CD4-positive, CD25-positive, alpha-beta regulatory T cell (primary cell): Measurements from ENCODE around the gene ATAD3A. TPM values are rescaled to one million over a fixed set of nuclear protein-coding genes. Genes with fewer than 3 reads are reported as not detected.

ENCODE experiments used
- ATAC-seq, 2 donors: fragments of 150-1000 bp; cut with Tn5 transposase; one replicate each; pipeline ENCODE4 v1.10.0; 2021; ENCODE audit warnings: low read depth in 2 of 2, moderate number of reproducible peaks in 2 of 2, moderate library complexity in 1 of 2
- DNase-seq, 3 donors: peaks; one replicate each; pipeline versions ENCODE4 v3.0.0 to v3.0.0-alpha.2; 2012 to 2022; ENCODE audit warnings: mixed read lengths in 1 of 3
- H3K27ac ChIP-seq: one replicate; pipeline ENCODE4 v1.7.0; 2013; ENCODE audit warnings: mild to moderate bottlenecking, low read length; ENCODE audit not compliant: insufficient read depth, poor library complexity, severe bottlenecking
- H3K27me3 ChIP-seq: one replicate; pipeline ENCODE4 v1.7.0; 2013; ENCODE audit warnings: low read length; ENCODE audit not compliant: control insufficient read depth, insufficient read depth
- H3K36me3 ChIP-seq: one replicate; pipeline ENCODE4 v1.7.0; 2013; ENCODE audit warnings: mild to moderate bottlenecking, low read length, moderate library complexity; ENCODE audit not compliant: control insufficient read depth, insufficient read depth
- H3K4me1 ChIP-seq: 2 replicates; pipeline ENCODE4 v1.7.0; 2013; ENCODE audit warnings: mild to moderate bottlenecking, low read length; ENCODE audit not compliant: insufficient read depth, control insufficient read depth, poor library complexity, severe bottlenecking
- H3K4me3 ChIP-seq: one replicate; pipeline ENCODE4 v1.7.0; 2013; ENCODE audit warnings: low read depth, mild to moderate bottlenecking, low read length, moderate library complexity
- H3K9me3 ChIP-seq, 2 experiments: 1 replicate in 1 of 2; 2 replicates in 1 of 2; pipeline ENCODE4 v1.7.0; 2013; ENCODE audit warnings: low read length in 2 of 2, mild to moderate bottlenecking in 1 of 2, moderate library complexity in 1 of 2; ENCODE audit not compliant: control insufficient read depth in 2 of 2
- H3K27ac Mint-ChIP-seq, 3 donors: one replicate each; pipeline ENCODE4 v1.8.0; 2020 to 2022; ENCODE audit warnings: mild to moderate bottlenecking in 3 of 3, mixed read lengths in 3 of 3, moderate library complexity in 2 of 3
- H3K27me3 Mint-ChIP-seq: one replicate; pipeline ENCODE4 v1.8.0; 2022; ENCODE audit warnings: mild to moderate bottlenecking, mixed read lengths
- H3K36me3 Mint-ChIP-seq: one replicate; pipeline ENCODE4 v1.8.0; 2020; ENCODE audit warnings: mixed read lengths
- H3K4me1 Mint-ChIP-seq, 4 donors: one replicate each; pipeline ENCODE4 v1.8.0; 2020 to 2022; ENCODE audit warnings: mixed read lengths in 4 of 4, mild to moderate bottlenecking in 1 of 4
- H3K4me3 Mint-ChIP-seq, 4 donors: one replicate each; pipeline ENCODE4 v1.8.0; 2020 to 2022; ENCODE audit warnings: mild to moderate bottlenecking in 4 of 4, mixed read lengths in 4 of 4, moderate library complexity in 3 of 4
- H3K9me3 Mint-ChIP-seq, 7 donors: one replicate each; pipeline ENCODE4 v1.8.0; 2020 to 2022; ENCODE audit warnings: mixed read lengths in 7 of 7, mild to moderate bottlenecking in 3 of 7, moderate library complexity in 2 of 7
- polyA plus RNA-seq, 4 donors: library from polyadenylated mRNA; unstranded; fragments of 300-500 nt; fragmentation: Illumina TruSeq; gene quantifications; one replicate each; pipeline ENCODE4 v1.2.3, GENCODE V29; 2021
- total RNA-seq: library from RNA; stranded (reverse); gene quantifications from one replicate; pipeline ENCODE4 v1.2.3, GENCODE V29; 2022

Gene ATAD3A
- total and polyA plus RNA-seq, 5 donors from 2014 or later: 6.2 to 20.0 (median 7.5) TPM

GRCh38 chr1:1563688-1564087 lies 51.7 kb downstream of the ATAD3A start:
- no peak for DNase-seq
- Histone ChIP-seq H3K4me1 (peaks cover 10% of the 10 kb centered on the region), H3K4me3 (no peak overlapping the region), H3K36me3 (peaks cover 51% of the 10 kb centered on the region), H3K9me3 (no peaks in the 10 kb centered on the region), H3K27ac (no peak overlapping the region), H3K27me3 (no peaks in the 10 kb centered on the region)
- Mint-ChIP-seq H3K4me3 (no peak overlapping the region), H3K9me3 (no peaks in the 10 kb centered on the region), H3K27ac (peak overlapping the region in 1 of 3 donors; percentile 63), H3K27me3 (no peaks in the 10 kb centered on the region), H3K4me1 (peaks cover 4 to 41% (median 22%) of the 10 kb centered on the region in 4 donors), H3K36me3 (peaks cover 27% of the 10 kb centered on the region)
- ATAC-seq: no peak

GRCh38 chr1:1564268-1564667 lies 52.3 kb downstream of the ATAD3A start:
- no peaks in the 10 kb centered on the region for H3K27me3 Mint-ChIP-seq
- peaks cover 4 to 39% (median 22%) of the 10 kb centered on the region in 4 donors for H3K4me1 Mint-ChIP-seq
- H3K4me3 Mint-ChIP-seq: no peak overlapping the region
- H3K36me3 Mint-ChIP-seq: peaks cover 27% of the 10 kb centered on the region
- DNase-seq: no peak
- no peak overlapping the region for H3K4me3 ChIP-seq
- no peak overlapping the region for H3K27ac Mint-ChIP-seq
- H3K4me1 ChIP-seq: peaks cover 10% of the 10 kb centered on the region
- no peaks in the 10 kb centered on the region for H3K9me3 ChIP-seq
- H3K9me3 Mint-ChIP-seq: no peaks in the 10 kb centered on the region
- H3K36me3 ChIP-seq: peaks cover 53% of the 10 kb centered on the region
- no peak overlapping the region for H3K27ac ChIP-seq
- no peaks in the 10 kb centered on the region for H3K27me3 ChIP-seq
- no peak for ATAC-seq

GRCh38 chr1:1565340-1565739 lies 53.4 kb downstream of the ATAD3A start:
- Histone ChIP-seq H3K4me1 (peaks cover 17% of the 10 kb centered on the region), H3K4me3 (no peak overlapping the region), H3K27ac (no peak overlapping the region), H3K27me3 (no peaks in the 10 kb centered on the region), H3K9me3 (no peaks in the 10 kb centered on the region), H3K36me3 (peaks cover 57% of the 10 kb centered on the region)
- H3K36me3 Mint-ChIP-seq: peaks cover 33% of the 10 kb centered on the region
- DNase-seq (no peak), ATAC-seq (no peak)
- H3K4me1 Mint-ChIP-seq: peaks cover 9 to 50% (median 30%) of the 10 kb centered on the region in 4 donors
- H3K27me3 Mint-ChIP-seq: no peaks in the 10 kb centered on the region
- H3K9me3 Mint-ChIP-seq: no peaks in the 10 kb centered on the region
- H3K4me3 Mint-ChIP-seq: no peak overlapping the region
- no peak overlapping the region for H3K27ac Mint-ChIP-seq

- H3K4me3 ChIP-seq: no peak overlapping the region
- peaks cover 45% of the 10 kb centered on the region for H3K36me3 ChIP-seq
- H3K4me3 Mint-ChIP-seq: peak overlapping the region; percentile 28 to 73 (median 50)
- H3K27ac Mint-ChIP-seq: peak overlapping the region in 1 of 3 donors; percentile 42
- H3K9me3 Mint-ChIP-seq: no peaks in the 10 kb centered on the region
- no peaks in the 10 kb centered on the region for H3K27me3 Mint-ChIP-seq
- H3K36me3 Mint-ChIP-seq: peaks cover 29% of the 10 kb centered on the region
- peaks cover 24% of the 10 kb centered on the region for H3K4me1 ChIP-seq
- no peaks in the 10 kb centered on the region for H3K27me3 ChIP-seq
- H3K4me1 Mint-ChIP-seq: peaks cover 14 to 60% (median 32%) of the 10 kb centered on the region in 4 donors
- no peak overlapping the region for H3K27ac ChIP-seq
- ATAC-seq (no peak), DNase-seq (no peak)
- no peaks in the 10 kb centered on the region for H3K9me3 ChIP-seq
These were observed 55.4 kb downstream of the ATAD3A start for GRCh38 chr1:1567152-1567875.

GRCh38 chr1:1567891-1568291 lies 55.9 kb downstream of the ATAD3A start:
- Mint-ChIP-seq H3K9me3 (no peaks in the 10 kb centered on the region), H3K4me3 (no peak overlapping the region), H3K36me3 (peaks cover 29% of the 10 kb centered on the region), H3K27ac (no peak overlapping the region), H3K4me1 (peaks cover 14 to 63% (median 32%) of the 10 kb centered on the region in 4 donors), H3K27me3 (no peaks in the 10 kb centered on the region)
- Histone ChIP-seq H3K9me3 (no peaks in the 10 kb centered on the region), H3K27me3 (no peaks in the 10 kb centered on the region), H3K4me3 (no peak overlapping the region), H3K27ac (no peak overlapping the region), H3K4me1 (peaks cover 30% of the 10 kb centered on the region), H3K36me3 (peaks cover 39% of the 10 kb centered on the region)
- ATAC-seq: no peak
- DNase-seq: no peak

GRCh38 chr1:1569341-1569740 lies 57.4 kb downstream of the ATAD3A start:
- peaks cover 41% of the 10 kb centered on the region for H3K4me1 ChIP-seq
- no peak for DNase-seq
- no peaks in the 10 kb centered on the region for H3K27me3 Mint-ChIP-seq
- peaks cover 25% of the 10 kb centered on the region for H3K36me3 ChIP-seq
- H3K27me3 ChIP-seq: no peaks in the 10 kb centered on the region
- no peak overlapping the region for H3K27ac ChIP-seq
- H3K9me3 ChIP-seq: no peaks in the 10 kb centered on the region
- H3K36me3 Mint-ChIP-seq: peaks cover 21% of the 10 kb centered on the region
- H3K4me3 Mint-ChIP-seq: peak overlapping the region; percentile 15 to 82 (median 51)
- H3K9me3 Mint-ChIP-seq: peaks cover 0 to 3% (median 0%) of the 10 kb centered on the region in 7 donors
- H3K4me3 ChIP-seq: no peak overlapping the region
- no peak for ATAC-seq
- H3K27ac Mint-ChIP-seq: peak overlapping the region in 2 of 3 donors; percentile 26 to 44
- H3K4me1 Mint-ChIP-seq: peaks cover 19 to 66% (median 32%) of the 10 kb centered on the region in 4 donors

- Histone ChIP-seq H3K4me3 (peak overlapping the region; percentile 96), H3K36me3 (peaks cover 7% of the 10 kb centered on the region), H3K27ac (peak overlapping the region; percentile 96), H3K27me3 (no peaks in the 10 kb centered on the region), H3K4me1 (peaks cover 37% of the 10 kb centered on the region), H3K9me3 (no peaks in the 10 kb centered on the region)
- Mint-ChIP-seq H3K4me3 (peak overlapping the region; percentile 94 to 98 (median 96)), H3K27ac (peak overlapping the region; percentile 98 to 99 (median 99)), H3K4me1 (peaks cover 11 to 46% (median 26%) of the 10 kb centered on the region in 4 donors), H3K27me3 (peaks cover 13% of the 10 kb centered on the region), H3K36me3 (peaks cover 10% of the 10 kb centered on the region), H3K9me3 (peaks cover 0 to 3% (median 0%) of the 10 kb centered on the region in 7 donors)
- ATAC-seq (peak; percentile 75 to 80), DNase-seq (peak in 2 of 3 donors; percentile 72 to 85)
These were observed 62.1 kb downstream of the ATAD3A start for GRCh38 chr1:1573843-1574720.
